ENCODE results near the gene ITLN2. TPM values are rescaled to one million over a fixed set of nuclear protein-coding genes. Genes with fewer than 3 reads are reported as not detected.
"Not testable (repeated sequence)": the region's sequence is repeated elsewhere in the genome, so short reads cannot be mapped to it uniquely, and the experiment has no call there.

ITLN2 gene
- polyA plus RNA-seq (2012; ENCODE audit: missing spikeins), result not detected

DNA sequence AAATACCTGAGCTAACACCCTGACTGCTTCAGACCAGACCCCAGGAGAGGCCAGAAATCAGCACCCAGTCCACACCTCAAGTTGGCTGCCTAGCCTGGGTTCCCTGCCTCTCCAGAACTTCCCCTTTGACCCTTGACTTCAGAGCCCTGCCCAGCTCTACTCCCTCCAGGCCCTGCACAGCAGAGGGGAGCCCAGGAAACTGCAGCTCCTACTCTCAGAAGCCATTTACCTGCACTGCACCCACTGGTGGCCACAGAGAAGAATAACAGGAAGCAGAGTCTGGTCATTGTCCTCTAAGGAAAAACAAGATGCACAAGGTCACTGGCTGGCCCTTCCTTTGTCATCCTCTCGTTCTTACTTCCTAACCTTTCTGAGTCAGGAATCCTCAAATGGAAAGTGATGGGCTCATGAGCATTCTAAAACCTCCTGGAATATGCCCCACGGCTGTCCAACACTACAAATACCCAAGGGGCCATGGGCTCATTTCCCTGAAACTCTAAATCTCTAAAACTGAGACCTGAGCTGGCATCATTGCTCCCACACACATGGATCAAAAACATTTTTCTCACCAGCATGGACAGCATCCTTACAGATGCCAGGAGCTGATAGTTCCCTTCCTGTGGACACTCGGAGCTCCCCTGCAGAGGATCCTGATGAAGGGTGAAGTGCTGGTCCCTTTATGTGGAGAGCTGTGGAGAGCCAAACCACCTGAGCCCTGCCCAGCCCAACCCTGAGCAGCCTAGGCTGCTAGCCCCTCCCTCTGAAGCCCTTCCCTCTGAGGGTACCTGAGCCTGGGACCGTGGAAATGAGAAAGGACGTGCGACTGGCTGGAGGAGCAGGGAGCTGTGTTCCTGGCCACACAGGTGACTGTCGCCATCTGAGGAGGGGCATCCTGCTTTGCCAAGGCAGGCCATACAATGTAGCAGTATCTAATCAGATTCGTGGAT is at the start of gene ITLN2:
Gene ITLN2, minus strand, starts transcription at position 652 of the 947 bp plus-strand sequence. Its CDS starts 68 bp downstream, at position 584.
- FAIRE-seq, result peak; percentile 81
- peak; percentile 54 for DNase-seq (ENCODE audit: insufficient read length)
- TF ChIP-seq TAF1 (IDR thresholded peaks at IDR 0.05; ENCODE audit: borderline replicate concordance, low read depth, low read length) (no peak), POLR2AphosphoS5 (IDR thresholded peaks at IDR 0.05; ENCODE audit: low read depth, low read length) (no peak), POLR2A (IDR thresholded peaks at IDR 0.05; ENCODE audit: low read depth, low read length) (no peak)

DNA sequence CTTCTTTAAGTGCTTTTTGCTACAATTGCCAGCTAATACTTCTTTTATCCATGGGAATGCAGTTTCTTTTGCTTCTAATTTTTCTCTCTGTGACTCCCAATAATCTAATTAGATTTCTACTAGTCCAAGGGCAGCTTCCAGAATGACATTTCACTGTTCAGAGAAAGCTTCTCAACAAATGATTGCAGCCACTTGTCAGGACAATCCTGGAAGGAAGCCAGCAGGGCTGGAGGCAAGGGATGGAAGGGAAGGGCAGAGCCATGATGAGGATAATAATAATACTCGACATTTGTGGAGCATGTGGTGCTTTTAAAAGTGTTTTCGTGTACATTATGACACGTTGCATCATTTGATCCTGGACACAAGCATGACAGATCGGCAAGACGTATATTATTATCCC is 46.9 kb upstream of the ITLN2 start:
- TF ChIP-seq POLR2A (IDR thresholded peaks at IDR 0.05; ENCODE audit: low read depth, low read length), result no peak
- no peak for TF ChIP-seq TAF1 (IDR thresholded peaks at IDR 0.05; ENCODE audit: borderline replicate concordance, low read depth, low read length)
- no peak for TF ChIP-seq POLR2AphosphoS5 (IDR thresholded peaks at IDR 0.05; ENCODE audit: low read depth, low read length)
- no peak for FAIRE-seq
- no peak for DNase-seq (ENCODE audit: insufficient read length)

- FAIRE-seq (no peak), DNase-seq (ENCODE audit: insufficient read length) (no peak)
- TF ChIP-seq POLR2AphosphoS5 (IDR thresholded peaks at IDR 0.05; ENCODE audit: low read depth, low read length) (no peak), TAF1 (IDR thresholded peaks at IDR 0.05; ENCODE audit: borderline replicate concordance, low read depth, low read length) (no peak), POLR2A (IDR thresholded peaks at IDR 0.05; ENCODE audit: low read depth, low read length) (no peak)
Observed at GRCh38 chr1:161000736-161001480, 46.3 kb upstream of the ITLN2 start.

DNA sequence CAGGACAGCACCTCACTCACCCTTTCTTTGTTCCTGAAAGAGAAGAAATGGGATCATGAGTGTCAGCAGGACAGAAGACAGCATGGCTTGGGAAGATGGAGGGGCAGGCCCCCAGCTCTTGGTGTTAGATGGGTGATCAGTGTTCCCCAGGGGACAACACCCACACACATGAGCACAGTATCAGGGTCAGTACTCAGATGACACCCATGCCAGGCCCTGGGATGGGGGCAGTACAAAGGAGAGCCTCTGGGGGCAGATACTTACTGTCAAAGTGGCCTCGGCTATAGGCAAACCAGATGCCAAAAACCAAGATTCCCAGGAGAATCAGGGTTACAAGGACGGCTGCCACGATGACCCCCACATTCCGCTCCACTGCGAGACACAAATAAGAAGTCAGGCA is 44.8 kb upstream of the ITLN2 start:
- FAIRE-seq (no peak), DNase-seq (ENCODE audit: insufficient read length) (no peak)
- no peak for TF ChIP-seq POLR2AphosphoS5 (IDR thresholded peaks at IDR 0.05; ENCODE audit: low read depth, low read length)
- TF ChIP-seq TAF1 (IDR thresholded peaks at IDR 0.05; ENCODE audit: borderline replicate concordance, low read depth, low read length), result no peak
- no peak for TF ChIP-seq POLR2A (IDR thresholded peaks at IDR 0.05; ENCODE audit: low read depth, low read length)

GRCh38 chr1:160997323-160998038 is 42.9 kb upstream of the ITLN2 start:
- no peak for DNase-seq (ENCODE audit: insufficient read length)

DNA sequence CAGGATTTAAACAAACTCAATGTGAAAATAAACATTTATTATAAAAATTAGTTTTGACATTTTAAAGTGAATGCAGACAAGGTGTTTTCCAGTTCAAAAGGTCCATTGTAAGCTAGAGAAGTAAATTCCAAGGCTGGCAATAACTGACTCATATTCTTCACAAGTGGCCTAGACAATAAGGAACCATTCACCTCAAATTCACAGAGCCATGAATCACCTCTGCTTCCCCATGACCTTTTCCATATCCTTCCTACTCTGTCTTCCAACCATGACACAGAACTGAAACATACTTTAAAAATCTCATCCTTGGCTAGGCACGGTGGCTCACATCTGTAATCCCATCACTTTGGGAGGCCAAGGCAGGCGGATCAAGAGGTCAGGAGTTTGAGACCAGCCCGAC is 41.6 kb upstream of the ITLN2 start:
- DNase-seq (ENCODE audit: insufficient read length) (no peak), FAIRE-seq (no peak)
- no peak for TF ChIP-seq POLR2AphosphoS5 (IDR thresholded peaks at IDR 0.05; ENCODE audit: low read depth, low read length)
- TF ChIP-seq POLR2A (IDR thresholded peaks at IDR 0.05; ENCODE audit: low read depth, low read length), result no peak
- TF ChIP-seq TAF1 (IDR thresholded peaks at IDR 0.05; ENCODE audit: borderline replicate concordance, low read depth, low read length), result no peak

More at GRCh38 chr1:160997323-160998038, 42.9 kb upstream of the ITLN2 start:
- no peak for TF ChIP-seq POLR2AphosphoS5 (IDR thresholded peaks at IDR 0.05; ENCODE audit: low read depth, low read length)
- TF ChIP-seq POLR2A (IDR thresholded peaks at IDR 0.05; ENCODE audit: low read depth, low read length), result no peak
- TF ChIP-seq TAF1 (IDR thresholded peaks at IDR 0.05; ENCODE audit: borderline replicate concordance, low read depth, low read length), result no peak
- FAIRE-seq, result peak; percentile 90

- no peak for FAIRE-seq
- TF ChIP-seq TAF1 (IDR thresholded peaks at IDR 0.05; ENCODE audit: borderline replicate concordance, low read depth, low read length) (no peak), POLR2AphosphoS5 (IDR thresholded peaks at IDR 0.05; ENCODE audit: low read depth, low read length) (no peak), POLR2A (IDR thresholded peaks at IDR 0.05; ENCODE audit: low read depth, low read length) (no peak)
Observed at GRCh38 chr1:160993544-160994193, 39.1 kb upstream of the ITLN2 start.

DNA sequence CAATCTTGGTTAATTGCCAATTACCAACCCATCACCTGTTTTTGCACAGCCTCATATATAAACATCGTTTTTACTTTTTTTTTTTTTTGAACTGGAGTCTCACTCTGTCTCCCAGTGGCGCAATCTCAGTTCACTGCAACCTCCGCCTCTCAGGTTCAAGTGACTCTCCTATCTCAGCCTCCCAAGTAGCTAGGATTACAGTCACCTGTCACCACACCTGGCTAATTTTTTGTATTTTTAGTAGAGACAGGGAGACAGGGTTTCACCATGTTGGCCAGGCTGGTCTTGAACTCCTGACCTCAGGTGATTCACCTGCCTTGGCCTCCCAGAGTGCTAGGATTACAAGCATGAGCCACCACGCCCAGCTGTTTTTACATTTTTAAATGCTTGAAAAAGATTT is 37.4 kb upstream of the ITLN2 start:
- FAIRE-seq; DNase-seq (ENCODE audit: insufficient read length): not testable (repeated sequence)

More at GRCh38 chr1:160993544-160994193, 39.1 kb upstream of the ITLN2 start:
- no peak for DNase-seq (ENCODE audit: insufficient read length)

DNA sequence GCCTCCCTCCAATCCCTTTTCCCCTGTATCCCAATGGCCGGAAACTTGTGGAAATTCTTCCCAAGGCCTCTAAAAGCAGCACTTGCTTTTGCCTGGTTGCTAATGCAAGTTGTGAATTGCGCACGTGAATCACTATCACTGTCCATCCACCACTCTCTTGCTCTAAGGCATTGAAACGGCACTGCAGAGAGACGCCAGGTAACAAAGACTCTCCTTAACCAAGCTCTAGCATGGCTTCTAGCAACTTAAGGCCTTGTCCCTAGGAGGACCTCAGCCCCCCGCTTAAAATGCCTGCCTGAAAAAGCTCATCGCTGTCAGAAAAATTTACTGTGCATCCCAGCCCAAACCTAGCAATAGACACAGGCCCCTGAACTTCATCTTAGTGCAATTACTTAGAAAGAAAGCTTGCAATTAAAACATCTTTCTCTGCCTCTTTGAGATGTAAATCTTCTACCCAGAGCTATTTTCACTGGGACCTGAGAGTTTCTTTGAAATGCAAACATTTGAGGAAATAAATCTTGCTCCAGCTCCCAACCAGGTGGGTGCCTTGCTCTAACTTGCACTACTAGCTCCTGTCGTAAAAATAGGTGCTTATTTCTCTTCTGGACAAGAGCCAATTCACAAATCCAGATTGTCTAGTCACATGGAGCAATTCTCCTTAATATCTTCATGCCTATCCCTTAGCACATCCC is 32.9 kb upstream of the ITLN2 start:
- DNase-seq (ENCODE audit: insufficient read length) (no peak), FAIRE-seq (no peak)
- TF ChIP-seq POLR2A (IDR thresholded peaks at IDR 0.05; ENCODE audit: low read depth, low read length), result no peak
- TF ChIP-seq POLR2AphosphoS5 (IDR thresholded peaks at IDR 0.05; ENCODE audit: low read depth, low read length), result no peak
- TF ChIP-seq TAF1 (IDR thresholded peaks at IDR 0.05; ENCODE audit: borderline replicate concordance, low read depth, low read length), result no peak

DNA sequence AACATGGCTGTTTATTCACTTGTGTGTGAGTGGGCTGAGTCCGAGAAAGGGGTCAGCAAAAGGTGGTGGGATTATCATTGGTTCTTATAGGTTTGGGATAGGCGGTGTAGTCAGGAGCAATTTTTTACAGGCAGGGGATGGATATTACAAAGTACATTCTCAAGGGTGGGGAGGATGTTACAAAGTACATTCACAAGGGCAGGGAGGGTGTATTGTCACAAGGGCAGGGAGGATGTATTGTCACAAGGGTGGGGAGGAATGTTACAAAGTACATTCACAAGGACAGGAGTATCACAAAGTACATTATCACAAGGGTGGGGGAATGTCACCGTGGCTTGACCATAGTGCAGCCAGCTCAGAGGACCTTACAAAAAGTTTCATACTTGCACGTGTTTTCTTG is 31.1 kb upstream of the ITLN2 start:
- no peak for FAIRE-seq
- TF ChIP-seq POLR2AphosphoS5 (IDR thresholded peaks at IDR 0.05; ENCODE audit: low read depth, low read length) (no peak), TAF1 (IDR thresholded peaks at IDR 0.05; ENCODE audit: borderline replicate concordance, low read depth, low read length) (no peak), POLR2A (IDR thresholded peaks at IDR 0.05; ENCODE audit: low read depth, low read length) (no peak)
- no peak for DNase-seq (ENCODE audit: insufficient read length)

Data from GM12892 (cell line).